Neural progenitor cell (in vitro differentiated cells): ENCODE results near the gene SNRNP70. TPM values are rescaled to one million over a fixed set of nuclear protein-coding genes. Genes with fewer than 3 reads are reported as not detected.
"Not testable (repeated sequence)": the region's sequence is repeated elsewhere in the genome, so short reads cannot be mapped to it uniquely, and the experiment has no call there.

Experiments used
- DNase-seq: peaks from one replicate; pipeline ENCODE4 v3.0.0-alpha.2; 2016; ENCODE audit warnings: low spot score
- H2AFZ ChIP-seq: fragments of 200-600 bp; sonication (generic); replicated peaks from 2 replicates; pipeline ENCODE4 v1.6.1; 2016; ENCODE audit warnings: antibody characterized with exemption
- H3F3A ChIP-seq: fragments of 200-600 bp; sonication (generic); 2 replicates; pipeline ENCODE4 v1.6.1; 2016; ENCODE audit warnings: antibody characterized with exemption, low read depth
- H3K27ac ChIP-seq: fragments of 200-600 bp; sonication (generic); 2 replicates; pipeline ENCODE4 v1.5.1; 2016; ENCODE audit warnings: mild to moderate bottlenecking
- H3K27me3 ChIP-seq: fragments of 200-600 bp; sonication (generic); 2 replicates; pipeline ENCODE4 v1.6.1; 2016; ENCODE audit warnings: mild to moderate bottlenecking, moderate library complexity
- H3K36me3 ChIP-seq: fragments of 200-600 bp; sonication (generic); 2 replicates; pipeline ENCODE4 v1.5.1; 2016
- H3K4me1 ChIP-seq: fragments of 200-600 bp; sonication (generic); 2 replicates; pipeline ENCODE4 v1.6.1; 2016; ENCODE audit warnings: mixed run types
- H3K4me2 ChIP-seq: fragments of 200-600 bp; sonication (generic); 2 replicates; pipeline ENCODE4 v1.6.1; 2016
- H3K4me3 ChIP-seq: fragments of 200-600 bp; sonication (generic); 2 replicates; pipeline ENCODE4 v1.5.1; 2016
- H3K79me2 ChIP-seq: fragments of 200-600 bp; sonication (generic); 2 replicates; pipeline ENCODE4 v1.6.1; 2016; ENCODE audit warnings: low read depth
- H3K9ac ChIP-seq: fragments of 200-600 bp; sonication (generic); 2 replicates; pipeline ENCODE4 v1.6.1; 2016
- H3K9me3 ChIP-seq: fragments of 200-600 bp; sonication (generic); 2 replicates; pipeline ENCODE4 v1.5.1; 2016; ENCODE audit warnings: low read depth
- H4K20me1 ChIP-seq: fragments of 200-600 bp; sonication (generic); 2 replicates; pipeline ENCODE4 v1.6.1; 2016; ENCODE audit warnings: low read depth
- H3K27ac Mint-ChIP-seq: 3 replicates; pipeline ENCODE4 v1.8.0; 2021; ENCODE audit warnings: mixed read lengths
- H3K27me3 Mint-ChIP-seq: 2 replicates; pipeline ENCODE4 v1.8.0; 2022; ENCODE audit warnings: low read depth, mild to moderate bottlenecking, inconsistent platforms, moderate library complexity, mixed read lengths; ENCODE audit not compliant: insufficient read depth
- H3K36me3 Mint-ChIP-seq: 3 replicates; pipeline ENCODE4 v1.8.0; 2021; ENCODE audit warnings: mixed read lengths
- H3K4me1 Mint-ChIP-seq: 3 replicates; pipeline ENCODE4 v1.8.0; 2021; ENCODE audit warnings: mixed read lengths
- H3K4me3 Mint-ChIP-seq: 3 replicates; pipeline ENCODE4 v1.8.0; 2021; ENCODE audit warnings: mild to moderate bottlenecking, moderate library complexity, mixed read lengths
- H3K9me3 Mint-ChIP-seq: 3 replicates; pipeline ENCODE4 v1.8.0; 2020; ENCODE audit warnings: mixed read lengths
- CTCF ChIP-seq: fragments of 200-600 bp; sonication (generic); IDR thresholded peaks from 2 replicates; pipeline ENCODE4 v1.5.1; 2017; ENCODE audit warnings: antibody characterized with exemption, mild to moderate bottlenecking
- EZH2 ChIP-seq: fragments of 200-600 bp; sonication (generic); IDR thresholded peaks from 2 replicates; pipeline ENCODE4 v1.6.1; 2017; ENCODE audit warnings: antibody characterized with exemption, mild to moderate bottlenecking, moderate library complexity
- EZH2phosphoT487 ChIP-seq: fragments of 200-600 bp; sonication (generic); IDR thresholded peaks from 2 replicates; pipeline ENCODE4 v1.6.1; 2017; ENCODE audit warnings: antibody characterized with exemption
- total RNA-seq: library from RNA; depleted of rRNA; stranded (reverse); fragments of >200 nt; gene quantifications from 2 replicates; pipeline ENCODE4 v1.2.3, GENCODE V29; 2015; ENCODE audit warnings: low replicate concordance

SNRNP70 gene
- total RNA-seq, 1 donor from 2014 or later, result 162 TPM

- Mint-ChIP-seq H3K4me1 (peaks cover 22% of the 10 kb centered on the region), H3K27me3 (peaks cover 40% of the 10 kb centered on the region), H3K4me3 (peak overlapping the region; percentile 78), H3K27ac (no peak overlapping the region), H3K36me3 (no peaks in the 10 kb centered on the region), H3K9me3 (no peaks in the 10 kb centered on the region)
- Histone ChIP-seq H3K4me1 (peaks cover 13% of the 10 kb centered on the region), H3K4me2 (peak overlapping the region; percentile 76), H3K9ac (no peak overlapping the region), H3K27me3 (peaks cover 64% of the 10 kb centered on the region), H3K79me2 (no peaks in the 10 kb centered on the region), H3K36me3 (no peaks in the 10 kb centered on the region), H3K4me3 (peak overlapping the region; percentile 48), H3K27ac (no peak overlapping the region), H4K20me1 (peaks cover 5% of the 10 kb centered on the region), H3K9me3 (no peaks in the 10 kb centered on the region), H3F3A (no peaks in the 10 kb centered on the region), H2AFZ (peak overlapping the region; percentile 75)
- TF ChIP-seq CTCF (peak; percentile 52), EZH2 (peak; percentile 84), EZH2phosphoT487 (peak; percentile 85)
- peak; percentile 87 for DNase-seq
These were observed 28.9 kb upstream of the SNRNP70 start for GRCh38 chr19:49056101-49056901.

- not testable (repeated sequence) for H3K27ac Mint-ChIP-seq, H4K20me1 ChIP-seq, H3K9me3 Mint-ChIP-seq, DNase-seq, H3K79me2 ChIP-seq, H3K27ac ChIP-seq, H3K36me3 Mint-ChIP-seq, H3K9me3 ChIP-seq, H3K9ac ChIP-seq, H3K36me3 ChIP-seq, H3F3A ChIP-seq
- TF ChIP-seq EZH2phosphoT487 (peak; percentile 65), EZH2 (peak; percentile 91)
- H3K4me3 ChIP-seq, result peak overlapping the region; percentile 48
- peaks cover 42% of the 10 kb centered on the region for H3K27me3 Mint-ChIP-seq
- peak overlapping the region; percentile 78 for H3K4me3 Mint-ChIP-seq
- H3K4me1 ChIP-seq, result peaks cover 13% of the 10 kb centered on the region
- peak overlapping the region; percentile 75 for H2AFZ ChIP-seq
- H3K4me2 ChIP-seq, result peak overlapping the region; percentile 76
- peaks cover 22% of the 10 kb centered on the region for H3K4me1 Mint-ChIP-seq
- peaks cover 65% of the 10 kb centered on the region for H3K27me3 ChIP-seq
These were observed 28.2 kb upstream of the SNRNP70 start for GRCh38 chr19:49056902-49057596.

DNA sequence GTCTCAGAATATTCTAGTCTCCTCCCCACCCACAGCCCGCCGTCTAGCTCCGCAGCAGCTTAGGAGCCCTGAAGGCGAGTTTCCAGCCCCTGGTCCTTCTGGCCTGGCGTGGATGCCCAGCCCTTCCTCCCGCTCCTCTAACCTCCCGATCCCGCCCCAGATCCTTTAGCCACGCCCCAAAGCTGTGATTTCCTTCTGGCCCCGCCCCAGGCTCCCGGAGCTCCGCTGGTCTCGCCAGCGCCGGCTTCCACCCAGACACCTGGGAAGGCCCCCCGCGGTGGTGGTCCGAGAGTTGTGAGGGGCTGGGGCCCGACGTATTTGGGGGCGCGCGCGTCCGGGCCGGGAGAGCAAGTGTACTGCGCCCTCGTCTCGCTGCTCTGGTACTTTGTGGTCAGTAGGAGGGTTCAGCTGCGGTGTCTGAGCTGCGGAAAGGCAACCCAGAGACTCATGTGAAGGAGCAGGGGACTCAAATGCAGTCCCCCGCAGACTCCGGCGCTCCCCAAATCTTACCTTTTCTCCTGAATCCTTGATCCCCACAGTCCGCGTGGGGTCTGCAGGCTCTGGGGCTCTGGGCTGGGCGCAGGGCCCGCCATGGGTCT is 27.5 kb upstream of the SNRNP70 start, which contains the start of gene CGB7:
TSS of gene CGB7 (minus strand) at position 114 of the 599 bp plus-strand sequence. CDS start 2,374 bp downstream, outside the sequence.
- H3K27me3 ChIP-seq, result peaks cover 65% of the 10 kb centered on the region
- H4K20me1 ChIP-seq, result peaks cover 5% of the 10 kb centered on the region
- H3K9me3 Mint-ChIP-seq, result no peaks in the 10 kb centered on the region
- no peak within 1 kb of the TSS for H3K9ac ChIP-seq
- H3K4me1 ChIP-seq, result peaks cover 13% of the 10 kb centered on the region
- H3K9me3 ChIP-seq, result no peaks in the 10 kb centered on the region
- H3K27ac ChIP-seq, result no peak within 1 kb of the TSS
- H3K4me2 ChIP-seq, result peak within 1 kb of the TSS; percentile 76
- peak; percentile 87 for DNase-seq
- H2AFZ ChIP-seq, result peak within 1 kb of the TSS; percentile 75
- H3F3A ChIP-seq, result no peaks in the 10 kb centered on the region
- H3K79me2 ChIP-seq, result no peaks in the 10 kb centered on the region
- no peaks in the 10 kb centered on the region for H3K36me3 Mint-ChIP-seq
- H3K4me1 Mint-ChIP-seq, result peaks cover 22% of the 10 kb centered on the region
- peak within 1 kb of the TSS; percentile 78 for H3K4me3 Mint-ChIP-seq
- no peak within 1 kb of the TSS for H3K27ac Mint-ChIP-seq
- TF ChIP-seq EZH2, result no peak
- peaks cover 44% of the 10 kb centered on the region for H3K27me3 Mint-ChIP-seq
- H3K4me3 ChIP-seq, result peak within 1 kb of the TSS; percentile 48
- no peaks in the 10 kb centered on the region for H3K36me3 ChIP-seq

DNA sequence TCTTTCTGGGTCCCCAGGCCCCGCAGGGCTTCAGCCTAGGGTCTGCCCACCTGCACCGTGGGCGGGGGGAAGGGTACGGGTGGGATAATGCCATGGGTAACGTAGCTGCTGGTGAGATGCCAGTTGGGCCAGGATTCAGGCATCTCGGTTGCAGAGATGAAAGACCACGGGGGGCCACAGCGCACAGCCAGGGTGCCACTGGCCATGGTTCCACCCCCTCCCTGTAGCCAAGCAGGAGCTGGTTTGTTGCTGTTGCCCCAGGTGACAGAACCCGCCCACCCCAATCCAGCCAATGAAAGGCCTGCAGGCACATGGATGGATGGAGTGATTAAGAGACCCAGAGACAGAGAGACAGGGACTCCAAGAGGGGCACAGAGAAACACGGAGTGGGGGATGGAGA is 26.7 kb upstream of the SNRNP70 start:
- Mint-ChIP-seq H3K27me3 (peaks cover 44% of the 10 kb centered on the region), H3K4me3 (no peak overlapping the region), H3K36me3 (no peaks in the 10 kb centered on the region), H3K27ac (no peak overlapping the region), H3K9me3 (no peaks in the 10 kb centered on the region), H3K4me1 (peaks cover 26% of the 10 kb centered on the region)
- Histone ChIP-seq H3K9ac (no peak overlapping the region), H3F3A (peaks cover 5% of the 10 kb centered on the region), H3K79me2 (no peaks in the 10 kb centered on the region), H4K20me1 (peaks cover 5% of the 10 kb centered on the region), H2AFZ (no peak overlapping the region), H3K4me2 (no peak overlapping the region), H3K4me1 (peaks cover 13% of the 10 kb centered on the region), H3K27me3 (peaks cover 73% of the 10 kb centered on the region), H3K36me3 (no peaks in the 10 kb centered on the region), H3K27ac (no peak overlapping the region), H3K9me3 (no peaks in the 10 kb centered on the region), H3K4me3 (no peak overlapping the region)
- DNase-seq, result peak; percentile 29
- TF ChIP-seq CTCF (no peak), EZH2phosphoT487 (no peak), EZH2 (no peak)
